Muscle of leg (tissue), 11 donors: Measurements from ENCODE around the gene VPS13D. TPM values are rescaled to one million over a fixed set of nuclear protein-coding genes. Genes with fewer than 3 reads are reported as not detected.

Experiments used
- DNase-seq: peaks from one replicate; pipeline ENCODE4 v3.0.0; 2013
- H3K27ac ChIP-seq: one replicate; pipeline ENCODE4 v1.5.1; 2013; ENCODE audit warnings: mild to moderate bottlenecking, low read length, control low read depth
- H3K27me3 ChIP-seq: one replicate; pipeline ENCODE4 v1.6.1; 2013; ENCODE audit warnings: low read length; ENCODE audit not compliant: control insufficient read depth, insufficient read depth
- H3K36me3 ChIP-seq: one replicate; pipeline ENCODE4 v1.6.1; 2013; ENCODE audit warnings: low read length; ENCODE audit not compliant: control insufficient read depth, insufficient read depth
- H3K4me1 ChIP-seq: one replicate; pipeline ENCODE4 v1.6.1; 2013; ENCODE audit warnings: low read length; ENCODE audit not compliant: control insufficient read depth, insufficient read depth
- H3K4me3 ChIP-seq: one replicate; pipeline ENCODE4 v1.5.1; 2013; ENCODE audit warnings: low read length, control low read depth
- H3K9me3 ChIP-seq: replicated peaks from 2 replicates; pipeline ENCODE4 v1.6.1; 2013; ENCODE audit warnings: low read depth, low read length; ENCODE audit not compliant: control insufficient read depth
- WGBS: methylation state at CpG from one replicate; pipeline ENCODE4 v1.1.5; 2013; ENCODE audit warnings: missing lambda C conversion rate; ENCODE audit not compliant: insufficient coverage; 5-methylcytosine and 5-hydroxymethylcytosine counted together
- polyA plus RNA-seq, 8 donors: library from polyadenylated mRNA; unstranded; fragments of 120-200 nt; gene quantifications; one replicate each; pipeline versions ENCODE4 v1.2.1 to v1.2.3, GENCODE V29; 2013; ENCODE audit warnings: inconsistent platforms in 1 of 8, low replicate concordance in 1 of 8; ENCODE audit not compliant: insufficient read length in 8 of 8, insufficient read depth in 1 of 8
- total RNA-seq: library from RNA; stranded (reverse); fragments of 120-200 nt; gene quantifications from one replicate; pipeline ENCODE4 v1.2.4, GENCODE V29; 2013

VPS13D gene
- total and polyA plus RNA-seq, 9 donors: 14.9 to 21.2 (median 17.0) TPM

GRCh38 chr1:12407050-12407961, 177.5 kb downstream of the VPS13D start:
- peak; percentile 70 for DNase-seq
- H3K4me1 ChIP-seq: peaks cover 11% of the 10 kb centered on the region
- peaks cover 30% of the 10 kb centered on the region for H3K36me3 ChIP-seq
- H3K27ac ChIP-seq: peak overlapping the region; percentile 76
- H3K9me3 ChIP-seq: peaks cover 3% of the 10 kb centered on the region
- WGBS: 82% methylated on average over 3 of the region's 8 CpGs
- H3K4me3 ChIP-seq: no peak overlapping the region
- H3K27me3 ChIP-seq: no peaks in the 10 kb centered on the region

DNA sequence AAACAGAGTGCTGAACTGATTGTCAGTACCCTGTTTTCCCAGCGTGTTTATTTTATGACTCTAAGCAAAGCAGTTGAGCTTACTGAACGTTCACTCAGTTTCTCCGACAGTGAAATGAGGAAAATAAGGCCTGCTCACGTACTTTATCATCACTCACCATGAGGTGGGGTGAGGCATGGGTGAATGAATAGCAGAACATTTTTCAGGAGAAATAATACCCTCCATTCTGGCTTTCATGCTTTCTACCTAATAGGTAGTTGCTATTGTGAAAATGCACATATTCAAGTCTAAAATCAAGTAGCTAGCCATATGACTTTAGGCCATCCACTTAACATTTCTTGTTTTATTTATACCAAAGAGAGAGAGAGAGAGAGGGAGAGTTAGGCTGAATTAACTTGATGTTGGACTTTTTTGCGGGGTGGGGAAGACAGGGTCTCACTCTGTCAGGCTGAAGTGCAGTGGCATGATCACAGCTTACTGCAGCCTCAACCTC, 178.2 kb downstream of the VPS13D start:
- no peak overlapping the region for H3K4me3 ChIP-seq
- no peak overlapping the region for H3K27ac ChIP-seq
- DNase-seq: no peak
- peaks cover 11% of the 10 kb centered on the region for H3K4me1 ChIP-seq
- H3K27me3 ChIP-seq: no peaks in the 10 kb centered on the region
- H3K36me3 ChIP-seq: peaks cover 23% of the 10 kb centered on the region
- WGBS: 67% methylated on average over 1 of the region's 5 CpGs
- peaks cover 3% of the 10 kb centered on the region for H3K9me3 ChIP-seq

- no peak for DNase-seq
- Histone ChIP-seq H3K4me1 (peaks cover 11% of the 10 kb centered on the region), H3K9me3 (peaks cover 3% of the 10 kb centered on the region), H3K27ac (no peak overlapping the region), H3K36me3 (peaks cover 21% of the 10 kb centered on the region), H3K27me3 (no peaks in the 10 kb centered on the region), H3K4me3 (no peak overlapping the region)
- no CpG with 5 or more reads among the region's 1 CpG for WGBS
Measured at GRCh38 chr1:12408662-12409061, 178.8 kb downstream of the VPS13D start.

GRCh38 chr1:12409681-12410080, 179.9 kb downstream of the VPS13D start:
- WGBS: 65% methylated on average over 2 of the region's 2 CpGs
- peaks cover 11% of the 10 kb centered on the region for H3K4me1 ChIP-seq
- H3K36me3 ChIP-seq: peaks cover 15% of the 10 kb centered on the region
- no peaks in the 10 kb centered on the region for H3K27me3 ChIP-seq
- H3K9me3 ChIP-seq: peaks cover 3% of the 10 kb centered on the region
- H3K4me3 ChIP-seq: no peak overlapping the region
- no peak overlapping the region for H3K27ac ChIP-seq
- peak; percentile 58 for DNase-seq

DNA sequence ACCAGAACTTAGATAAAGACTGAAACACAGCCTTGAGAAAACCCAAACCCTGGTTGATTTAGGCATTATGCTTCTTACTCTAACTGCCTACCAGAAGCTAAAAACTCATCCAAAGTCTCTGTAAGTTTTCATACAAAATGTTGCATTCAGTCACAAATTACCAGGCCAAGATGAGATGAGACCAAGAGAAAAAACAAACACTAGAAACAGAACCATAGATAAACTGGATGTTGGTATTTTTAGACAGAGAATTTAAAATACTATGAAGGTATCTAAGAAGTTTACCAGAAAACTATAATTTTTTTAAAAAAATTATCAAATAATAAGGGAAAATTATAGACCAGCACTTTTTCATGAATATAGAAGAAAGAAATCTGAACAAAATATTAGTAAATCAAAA, 180.5 kb downstream of the VPS13D start:
- peaks cover 13% of the 10 kb centered on the region for H3K36me3 ChIP-seq
- DNase-seq: no peak
- no peaks in the 10 kb centered on the region for H3K27me3 ChIP-seq
- peaks cover 3% of the 10 kb centered on the region for H3K9me3 ChIP-seq
- H3K4me3 ChIP-seq: no peak overlapping the region
- peaks cover 9% of the 10 kb centered on the region for H3K4me1 ChIP-seq
- no peak overlapping the region for H3K27ac ChIP-seq

- Histone ChIP-seq H3K4me3 (no peak overlapping the region), H3K27ac (no peak overlapping the region), H3K4me1 (peaks cover 4% of the 10 kb centered on the region), H3K27me3 (no peaks in the 10 kb centered on the region), H3K36me3 (peaks cover 13% of the 10 kb centered on the region), H3K9me3 (peaks cover 3% of the 10 kb centered on the region)
- WGBS: no CpG with 5 or more reads among the region's 3 CpGs
- no peak for DNase-seq
Measured at GRCh38 chr1:12411098-12411497, 181.3 kb downstream of the VPS13D start.

DNA sequence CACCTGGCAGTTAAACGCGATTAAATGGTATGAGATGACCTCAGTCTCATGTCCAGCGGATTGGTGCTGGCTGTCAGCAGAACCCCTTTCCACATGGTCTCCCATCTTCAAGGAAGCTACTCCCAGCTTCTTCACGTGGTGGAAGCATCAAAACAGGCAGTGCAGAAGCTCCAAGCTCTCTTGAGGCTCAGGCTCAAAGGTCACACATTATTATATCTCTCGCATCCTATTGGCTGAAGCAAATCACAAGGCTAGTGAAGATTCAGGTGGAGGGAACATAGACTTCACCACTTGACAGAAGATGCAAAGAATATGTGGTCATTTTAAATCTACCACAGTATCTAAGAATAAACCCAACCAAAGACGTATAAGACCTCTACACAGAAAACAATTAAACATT, 181.9 kb downstream of the VPS13D start:
- peaks cover 16% of the 10 kb centered on the region for H3K36me3 ChIP-seq
- no peak for DNase-seq
- 100% methylated on average over 3 of the region's 6 CpGs for WGBS

GRCh38 chr1:12412439-12412838, 182.6 kb downstream of the VPS13D start:
- Histone ChIP-seq H3K9me3 (peaks cover 3% of the 10 kb centered on the region), H3K36me3 (peaks cover 23% of the 10 kb centered on the region), H3K27ac (no peak overlapping the region), H3K27me3 (no peaks in the 10 kb centered on the region), H3K4me3 (no peak overlapping the region), H3K4me1 (no peaks in the 10 kb centered on the region)
- no peak for DNase-seq
- WGBS: no CpG with 5 or more reads among the region's 5 CpGs

More for the DNA sequence above, 181.9 kb downstream of the VPS13D start:
- Histone ChIP-seq H3K4me1 (peaks cover under 1% of the 10 kb centered on the region), H3K27ac (no peak overlapping the region), H3K9me3 (peaks cover 3% of the 10 kb centered on the region), H3K4me3 (no peak overlapping the region), H3K27me3 (no peaks in the 10 kb centered on the region)

GRCh38 chr1:12413664-12414410, 184.0 kb downstream of the VPS13D start:
- peaks cover 3% of the 10 kb centered on the region for H3K9me3 ChIP-seq
- peaks cover 30% of the 10 kb centered on the region for H3K36me3 ChIP-seq
- H3K27me3 ChIP-seq: no peaks in the 10 kb centered on the region
- H3K4me3 ChIP-seq: no peak overlapping the region
- H3K27ac ChIP-seq: no peak overlapping the region
- DNase-seq: no peak
- no peaks in the 10 kb centered on the region for H3K4me1 ChIP-seq
- WGBS: 100% methylated on average over 1 of the region's 7 CpGs

GRCh38 chr1:12414444-12415018, 184.7 kb downstream of the VPS13D start:
- Histone ChIP-seq H3K36me3 (peaks cover 32% of the 10 kb centered on the region), H3K9me3 (peaks cover 3% of the 10 kb centered on the region), H3K4me3 (no peak overlapping the region), H3K4me1 (no peaks in the 10 kb centered on the region), H3K27ac (no peak overlapping the region), H3K27me3 (no peaks in the 10 kb centered on the region)
- WGBS: 100% methylated on average over 1 of the region's 2 CpGs
- no peak for DNase-seq
